Measurements from ENCODE around the gene UBE2Z. TPM values are rescaled to one million over a fixed set of nuclear protein-coding genes. Genes with fewer than 3 reads are reported as not detected.

UBE2Z gene
- total RNA-seq, 2 experiments from 2014 or later: 52.3 to 81.1 TPM

GRCh38 chr17:48903401-48903800 lies 4.8 kb upstream of the UBE2Z start:
- no peak overlapping the region for H3K4me3 ChIP-seq (ENCODE audit: low read depth, low read length, poor library complexity, severe bottlenecking)
- intact Hi-C loops (cut with micrococcal nuclease; ENCODE audit: unreplicated experiment): no loop called here
- POLR2A ChIA-PET: interaction anchor here (0.7 to 4.7 kb wide), 2 partner anchors 10 to 264 kb away, joined by 3 to 14 read pairs; partner anchors contain the start of gene ATP5MC1
- DNase-seq (ENCODE audit: low spot score): no peak
- H3K9me3 ChIP-seq (ENCODE audit: low read length): no peaks in the 10 kb centered on the region
- peaks cover 2% of the 10 kb centered on the region; the same call in 1 of the 2 replicates for H3K36me3 ChIP-seq (ENCODE audit: insufficient read depth, low read length)
- CTCF ChIA-PET (ENCODE audit: unreplicated experiment): no interaction called here
- H3K27ac ChIP-seq (ENCODE audit: low read depth, low read length, poor library complexity, severe bottlenecking): no peak overlapping the region
- peaks cover 7% of the 10 kb centered on the region; the same call in 1 of the 2 replicates for H3K79me2 ChIP-seq (ENCODE audit: insufficient read depth, low read depth, low read length)
- H3K4me2 ChIP-seq (ENCODE audit: low read length): no peak overlapping the region
- no peak overlapping the region for H2AFZ ChIP-seq (ENCODE audit: low read length)
- TF ChIP-seq EZH2phosphoT487 (IDR thresholded peaks at IDR 0.05; ENCODE audit: borderline replicate concordance, low read depth, low read length) (no peak), CTCF (conservative IDR thresholded peaks at IDR 0.05; ENCODE audit: low read length) (no peak)
- H3K4me1 ChIP-seq (ENCODE audit: insufficient read depth, low read length, poor library complexity, severe bottlenecking): no peaks in the 10 kb centered on the region
- H4K20me1 ChIP-seq (ENCODE audit: insufficient read depth, low read length): no peaks in the 10 kb centered on the region
- BruUV-seq (replicated peaks): no TSS peak
- no peaks in the 10 kb centered on the region for H3K9me2 ChIP-seq (ENCODE audit: insufficient read depth, low read length)

GRCh38 chr17:48904428-48904827 lies 3.8 kb upstream of the UBE2Z start:
- Histone ChIP-seq H3K9me3 (ENCODE audit: low read length) (no peaks in the 10 kb centered on the region), H3K79me2 (ENCODE audit: insufficient read depth, low read depth, low read length) (peaks cover 16% of the 10 kb centered on the region), H4K20me1 (ENCODE audit: insufficient read depth, low read length) (peaks cover 4% of the 10 kb centered on the region), H3K27ac (ENCODE audit: low read depth, low read length, poor library complexity, severe bottlenecking) (no peak overlapping the region), H2AFZ (ENCODE audit: low read length) (no peak overlapping the region), H3K9me2 (ENCODE audit: insufficient read depth, low read length) (no peaks in the 10 kb centered on the region), H3K4me1 (ENCODE audit: insufficient read depth, low read length, poor library complexity, severe bottlenecking) (peaks cover 3% of the 10 kb centered on the region), H3K4me2 (ENCODE audit: low read length) (no peak overlapping the region), H3K36me3 (ENCODE audit: insufficient read depth, low read length) (no peaks in the 10 kb centered on the region), H3K4me3 (ENCODE audit: low read depth, low read length, poor library complexity, severe bottlenecking) (no peak overlapping the region)
- ChIA-PET POLR2A (interaction anchor here (0.5 to 4.7 kb wide), 3 partner anchors 11 to 21 kb away, joined by 3 to 14 read pairs (median 4); partner anchors contain the start of gene ATP5MC1), CTCF (ENCODE audit: unreplicated experiment) (no interaction called here)
- no TSS peak for BruUV-seq (replicated peaks)
- intact Hi-C loops (cut with micrococcal nuclease; ENCODE audit: unreplicated experiment): no loop called here
- no peak for DNase-seq (ENCODE audit: low spot score)
- TF ChIP-seq EZH2phosphoT487 (IDR thresholded peaks at IDR 0.05; ENCODE audit: borderline replicate concordance, low read depth, low read length) (no peak), CTCF (conservative IDR thresholded peaks at IDR 0.05; ENCODE audit: low read length) (no peak)

- TF ChIP-seq EZH2phosphoT487 (IDR thresholded peaks at IDR 0.05; ENCODE audit: borderline replicate concordance, low read depth, low read length) (no peak), CTCF (conservative IDR thresholded peaks at IDR 0.05; ENCODE audit: low read length) (no peak)
- no peak overlapping the region for H3K4me3 ChIP-seq (ENCODE audit: low read depth, low read length, poor library complexity, severe bottlenecking)
- ChIA-PET CTCF (ENCODE audit: unreplicated experiment) (no interaction called here), POLR2A (interaction anchor here (4.7 kb wide), 1 partner anchor 12 kb away, joined by 14 read pairs; the partner anchor contains the start of gene ATP5MC1)
- no TSS peak for BruUV-seq (replicated peaks)
- no peak overlapping the region for H3K27ac ChIP-seq (ENCODE audit: low read depth, low read length, poor library complexity, severe bottlenecking)
- peaks cover 19% of the 10 kb centered on the region for H3K4me1 ChIP-seq (ENCODE audit: insufficient read depth, low read length, poor library complexity, severe bottlenecking)
- intact Hi-C loops (cut with micrococcal nuclease; ENCODE audit: unreplicated experiment): no loop called here
- no peak overlapping the region for H2AFZ ChIP-seq (ENCODE audit: low read length)
- H3K79me2 ChIP-seq (ENCODE audit: insufficient read depth, low read depth, low read length): peaks cover 32% of the 10 kb centered on the region
- peaks cover 14% of the 10 kb centered on the region for H3K36me3 ChIP-seq (ENCODE audit: insufficient read depth, low read length)
- no peaks in the 10 kb centered on the region for H3K9me2 ChIP-seq (ENCODE audit: insufficient read depth, low read length)
- DNase-seq (ENCODE audit: low spot score): no peak
- peaks cover 20% of the 10 kb centered on the region for H4K20me1 ChIP-seq (ENCODE audit: insufficient read depth, low read length)
- no peaks in the 10 kb centered on the region for H3K9me3 ChIP-seq (ENCODE audit: low read length)
- H3K4me2 ChIP-seq (ENCODE audit: low read length): no peak overlapping the region
Observed at GRCh38 chr17:48905987-48906515, 2.2 kb upstream of the UBE2Z start.
